DND-41 (cell line): Measurements from ENCODE around the gene LSM4.

Source experiments
- ATAC-seq: fragments of 200-7000 bp; cut with Tn5 transposase; 3 replicates; pipeline ENCODE4 v1.9.1; 2021; ENCODE audit warnings: low read depth; ENCODE audit not compliant: insufficient read depth
- DNase-seq: peaks from one replicate; pipeline ENCODE4 v3.0.0-alpha.2; 2020
- H2AFZ ChIP-seq: 2 replicates; pipeline ENCODE4 v1.6.0; 2012; ENCODE audit warnings: low read depth, low read length
- H3K27ac ChIP-seq: 2 replicates; pipeline ENCODE4 v1.5.1; 2012; ENCODE audit warnings: low read length, inconsistent platforms
- H3K27me3 ChIP-seq: fragments of 200-600 bp; sonication (generic); 2 replicates; pipeline ENCODE4 v1.6.0; 2012; ENCODE audit warnings: low read length, mild to moderate bottlenecking, inconsistent platforms; ENCODE audit not compliant: insufficient read depth, poor library complexity
- H3K36me3 ChIP-seq: 2 replicates; pipeline ENCODE4 v1.5.1; 2012; ENCODE audit warnings: low read length, inconsistent platforms; ENCODE audit not compliant: insufficient read depth
- H3K4me1 ChIP-seq: 2 replicates; pipeline ENCODE4 v1.5.1; 2012; ENCODE audit warnings: mild to moderate bottlenecking, low read length; ENCODE audit not compliant: insufficient read depth
- H3K4me2 ChIP-seq: 2 replicates; pipeline ENCODE4 v1.6.0; 2012; ENCODE audit warnings: mild to moderate bottlenecking, moderate library complexity, low read length, inconsistent platforms; ENCODE audit not compliant: insufficient read depth
- H3K4me3 ChIP-seq, 2 experiments: fragments of 200-600 bp in 1 of 2; shearing (Covaris generic) in 1 of 2; 2 replicates each; pipeline ENCODE4 v1.5.1; 2012 to 2016; ENCODE audit warnings: inconsistent platforms in 2 of 2, low read length in 2 of 2, mild to moderate bottlenecking in 2 of 2, low read depth in 1 of 2, moderate library complexity in 1 of 2
- H3K79me2 ChIP-seq: 2 replicates; pipeline ENCODE4 v1.6.0; 2012; ENCODE audit warnings: low read length, inconsistent platforms; ENCODE audit not compliant: insufficient read depth
- H3K9ac ChIP-seq: 2 replicates; pipeline ENCODE4 v1.6.0; 2012; ENCODE audit warnings: low read depth, mild to moderate bottlenecking, inconsistent platforms, low read length, moderate library complexity
- H3K9me3 ChIP-seq: 2 replicates; pipeline ENCODE4 v1.5.1; 2012; ENCODE audit warnings: low read length, moderate library complexity, mild to moderate bottlenecking, inconsistent platforms; ENCODE audit not compliant: insufficient read depth, severe bottlenecking
- H4K20me1 ChIP-seq: 2 replicates; pipeline ENCODE4 v1.6.0; 2012; ENCODE audit warnings: low read length; ENCODE audit not compliant: insufficient read depth
- CTCF ChIP-seq: IDR thresholded peaks from 2 replicates; pipeline ENCODE4 v1.5.1; 2012; ENCODE audit warnings: borderline replicate concordance, low read length, moderate library complexity, mild to moderate bottlenecking; ENCODE audit not compliant: poor library complexity, severe bottlenecking; ENCODE audit errors: extremely low read depth
- EZH2 ChIP-seq: IDR thresholded peaks from 3 replicates; pipeline ENCODE4 v1.6.1; 2012; ENCODE audit warnings: borderline replicate concordance, low read depth, mild to moderate bottlenecking, moderate library complexity, low read length, inconsistent platforms; ENCODE audit not compliant: severe bottlenecking

The LSM4 gene

GRCh38 chr19:18274781-18275356, 48.0 kb downstream of the LSM4 start:
- H3K4me3 ChIP-seq = no peak overlapping the region
- no peaks in the 10 kb centered on the region for H3K9me3 ChIP-seq
- no peak for DNase-seq
- peaks cover 16% of the 10 kb centered on the region for H3K4me1 ChIP-seq
- ATAC-seq = no peak
- H3K79me2 ChIP-seq = peaks cover 25% of the 10 kb centered on the region
- TF ChIP-seq CTCF (no peak), EZH2 (no peak)
- peaks cover 16% of the 10 kb centered on the region for H3K36me3 ChIP-seq
- no peaks in the 10 kb centered on the region for H3K27me3 ChIP-seq
- H3K9ac ChIP-seq = no peak overlapping the region
- H2AFZ ChIP-seq = no peak overlapping the region
- no peak overlapping the region for H3K27ac ChIP-seq
- H4K20me1 ChIP-seq = peaks cover 34% of the 10 kb centered on the region
- no peak overlapping the region for H3K4me2 ChIP-seq

- peaks cover 33% of the 10 kb centered on the region for H4K20me1 ChIP-seq
- no peak within 1 kb of the TSS for H2AFZ ChIP-seq
- TF ChIP-seq EZH2 (no peak), CTCF (no peak)
- H3K9me3 ChIP-seq = no peaks in the 10 kb centered on the region
- ATAC-seq (no peak), DNase-seq (no peak)
- peaks cover 15% of the 10 kb centered on the region for H3K4me1 ChIP-seq
- peaks cover 21% of the 10 kb centered on the region for H3K79me2 ChIP-seq
- no peak within 1 kb of the TSS for H3K27ac ChIP-seq
- no peak within 1 kb of the TSS for H3K4me2 ChIP-seq
- peaks cover 15% of the 10 kb centered on the region for H3K36me3 ChIP-seq
- H3K9ac ChIP-seq = no peak within 1 kb of the TSS
- H3K4me3 ChIP-seq = no peak within 1 kb of the TSS
- H3K27me3 ChIP-seq = no peaks in the 10 kb centered on the region
These were observed 48.6 kb downstream of the LSM4 start, which contains the start of gene IQCN for GRCh38 chr19:18274219-18274780. Gene IQCN (minus strand): TSS chr19:18274452. CDS start chr19:18269478, 4,974 bp downstream.

GRCh38 chr19:18273561-18274218, 49.2 kb downstream of the LSM4 start:
- peaks cover 9% of the 10 kb centered on the region for H3K4me1 ChIP-seq
- no peaks in the 10 kb centered on the region for H3K9me3 ChIP-seq
- peaks cover 9% of the 10 kb centered on the region for H3K36me3 ChIP-seq
- no peaks in the 10 kb centered on the region for H3K27me3 ChIP-seq
- ATAC-seq = no peak
- H3K27ac ChIP-seq = no peak overlapping the region
- no peak for TF ChIP-seq CTCF
- no peak for TF ChIP-seq EZH2
- peaks cover 14% of the 10 kb centered on the region for H3K79me2 ChIP-seq
- no peak overlapping the region for H3K4me3 ChIP-seq
- peaks cover 27% of the 10 kb centered on the region for H4K20me1 ChIP-seq
- H3K9ac ChIP-seq = no peak overlapping the region
- H2AFZ ChIP-seq = no peak overlapping the region
- no peak for DNase-seq
- no peak overlapping the region for H3K4me2 ChIP-seq
